ENCODE measurements around the gene TMA16.
"Not testable (repeated sequence)": the region's sequence is repeated elsewhere in the genome, so short reads cannot be mapped to it uniquely, and the experiment has no call there.

The TMA16 gene

DNA sequence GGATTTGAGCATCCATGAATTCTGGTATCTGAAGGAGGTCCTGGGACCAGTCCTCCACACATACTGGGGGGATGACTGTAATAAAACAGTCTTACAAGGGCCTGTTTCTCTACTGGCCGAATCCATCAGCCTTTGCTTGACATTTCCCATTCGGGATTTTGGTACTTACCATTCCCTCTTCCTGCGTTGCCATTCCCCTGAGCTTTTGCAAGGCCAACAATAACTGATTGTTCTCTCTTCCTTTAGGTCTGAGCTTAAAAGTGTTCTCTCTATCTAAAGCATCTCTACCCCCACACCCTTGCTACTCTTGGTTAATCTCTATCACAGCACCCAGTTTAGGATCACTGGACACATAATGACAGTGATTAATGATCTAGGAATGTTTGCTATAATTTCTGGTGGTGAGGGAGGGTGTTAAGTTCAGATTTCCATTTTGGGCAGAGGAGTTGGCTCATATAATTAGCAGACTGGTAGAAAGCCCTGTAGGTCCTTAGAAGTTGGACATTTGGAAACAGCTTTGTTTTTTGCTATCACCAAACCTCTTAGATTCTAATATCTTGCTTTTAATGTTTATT is 29.4 kb downstream of the TMA16 start:
- DNase-seq: no peak

- no peak for DNase-seq
Observed at GRCh38 chr4:163525982-163526381, 31.5 kb downstream of the TMA16 start.

DNA sequence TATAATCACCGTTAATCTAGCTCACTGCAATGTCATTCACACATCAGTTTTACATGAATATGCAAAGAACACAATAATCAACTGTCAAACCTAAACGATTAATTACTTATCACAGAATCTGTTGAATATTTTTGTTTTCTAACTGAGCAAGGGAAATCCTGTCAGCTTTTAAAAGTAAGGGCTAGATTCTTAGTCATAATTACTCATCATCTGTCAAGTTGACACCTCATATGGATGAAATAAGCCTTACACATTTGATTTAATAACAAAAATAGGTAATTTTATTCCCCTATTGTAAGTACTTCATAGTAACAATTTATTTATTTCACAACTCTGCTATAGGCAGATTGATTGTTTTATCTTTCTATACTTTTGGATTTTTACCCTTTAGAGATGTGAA is 32.7 kb downstream of the TMA16 start:
- no peak for DNase-seq

- no peak for DNase-seq
Observed at GRCh38 chr4:163528653-163529052, 34.2 kb downstream of the TMA16 start.

DNA sequence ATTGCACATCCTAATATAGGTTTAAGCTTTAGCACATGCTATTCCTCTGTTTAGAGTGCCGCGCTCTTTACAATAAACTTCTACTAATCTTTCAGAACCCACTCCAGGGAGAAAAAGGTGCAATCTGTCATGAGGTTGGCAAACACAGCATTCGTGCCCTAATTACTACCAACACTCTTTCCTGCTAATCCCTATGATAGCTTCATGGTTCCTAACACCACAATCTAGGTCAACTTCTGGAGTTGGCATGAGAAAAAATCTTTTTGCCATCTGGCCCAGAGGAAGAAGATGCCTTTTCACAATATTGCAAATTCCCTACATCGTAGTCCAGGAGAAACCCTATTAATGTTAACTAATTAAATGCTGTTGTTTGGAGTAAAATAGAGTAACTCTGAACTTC is 39.6 kb downstream of the TMA16 start:
- no peak for DNase-seq

DNA sequence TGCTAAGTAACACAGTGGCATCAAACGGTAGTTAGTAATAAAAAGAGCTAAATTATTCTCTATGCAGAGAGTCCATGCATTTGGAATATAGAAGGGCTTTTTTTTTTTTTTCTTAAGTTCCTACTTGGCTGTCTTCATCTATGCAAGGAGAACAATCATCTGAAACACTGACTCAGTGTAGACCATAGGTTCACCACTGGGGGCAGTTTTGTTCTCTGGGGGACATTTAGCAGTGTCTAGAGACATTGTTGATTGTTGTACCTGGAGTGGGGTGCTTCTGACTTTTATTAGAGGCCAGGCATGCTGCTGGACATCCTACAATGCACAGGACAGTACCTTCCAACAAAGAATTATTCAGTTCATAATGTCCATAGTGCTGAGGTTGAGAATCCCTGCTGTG is 41.2 kb downstream of the TMA16 start:
- DNase-seq: no peak

DNA sequence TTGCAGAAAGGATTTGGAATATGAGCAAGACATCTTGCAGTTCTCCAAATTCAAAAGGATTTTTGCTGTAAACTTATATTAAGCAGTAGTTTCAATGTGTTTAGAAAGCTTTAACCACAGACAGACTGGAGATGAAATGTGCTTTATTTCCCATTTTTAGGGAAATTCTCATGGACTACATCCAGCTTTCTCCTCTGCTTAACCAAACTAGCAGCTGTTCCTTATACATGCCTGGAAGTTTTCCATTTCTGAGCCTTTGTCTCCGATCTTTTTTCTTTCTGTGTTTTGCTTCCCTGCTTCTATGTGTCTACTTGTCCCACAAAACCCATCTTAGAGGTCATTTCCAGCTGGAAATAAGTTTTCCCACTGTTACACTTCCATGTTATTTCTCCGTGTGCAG is 41.6 kb downstream of the TMA16 start:
- DNase-seq: no peak

DNA sequence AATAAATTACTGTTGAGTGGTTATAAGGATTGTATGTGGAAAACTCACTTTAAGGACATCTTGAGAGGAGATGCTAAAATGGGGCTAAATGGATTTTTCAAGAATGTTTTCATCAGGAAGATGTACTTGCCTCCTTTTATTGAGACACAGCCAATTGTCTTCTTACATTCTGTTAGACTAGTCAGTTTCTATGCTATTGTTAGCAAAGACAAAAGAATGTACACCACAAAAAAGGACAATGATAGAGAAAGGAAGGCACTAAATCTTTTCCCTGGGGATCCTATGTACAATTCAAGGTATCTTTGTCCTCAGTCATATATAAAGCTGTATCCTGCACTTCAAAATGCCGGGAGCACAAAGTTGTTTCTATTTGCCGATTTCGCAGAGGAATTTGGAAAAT is 42.6 kb downstream of the TMA16 start:
- DNase-seq: no peak

DNA sequence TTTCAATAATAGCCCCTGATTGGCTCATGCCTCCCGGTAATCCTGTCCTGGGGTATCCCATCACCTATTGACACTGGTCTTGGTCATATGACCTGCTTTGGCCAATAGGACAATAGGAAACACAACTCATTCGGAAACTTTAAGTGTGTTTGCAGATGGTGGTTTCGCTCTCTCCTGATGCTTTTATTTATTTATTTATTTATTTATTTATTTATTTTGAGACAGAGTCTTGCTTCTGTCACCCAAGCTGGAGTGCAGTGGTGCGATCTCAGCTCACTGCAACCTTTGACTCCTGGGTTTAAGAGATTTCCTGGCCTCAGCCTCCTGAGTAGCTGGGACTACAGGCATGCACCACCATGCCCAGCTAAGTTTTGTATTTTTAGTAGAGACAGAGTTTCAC is 44.3 kb downstream of the TMA16 start:
- not testable (repeated sequence) for DNase-seq

DNA sequence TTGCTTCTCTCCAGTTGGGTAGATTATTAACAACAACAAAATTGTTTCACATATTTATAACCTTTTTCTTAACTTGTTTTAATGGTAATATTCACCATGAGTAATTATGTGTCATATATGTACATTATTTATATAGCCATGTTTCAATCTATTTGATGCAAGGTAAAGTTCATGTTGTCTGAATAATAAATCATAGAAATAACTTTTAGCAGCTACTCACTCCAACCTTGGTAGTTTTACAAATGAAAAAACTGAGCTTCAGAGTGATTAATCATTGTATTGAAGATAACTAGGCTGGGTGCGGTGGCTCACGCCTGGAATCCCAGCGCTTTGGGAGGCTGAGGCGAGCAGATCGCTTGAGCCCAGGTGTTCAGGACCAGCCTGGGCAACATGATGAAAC is 46.0 kb downstream of the TMA16 start:
- no peak for DNase-seq

DNA sequence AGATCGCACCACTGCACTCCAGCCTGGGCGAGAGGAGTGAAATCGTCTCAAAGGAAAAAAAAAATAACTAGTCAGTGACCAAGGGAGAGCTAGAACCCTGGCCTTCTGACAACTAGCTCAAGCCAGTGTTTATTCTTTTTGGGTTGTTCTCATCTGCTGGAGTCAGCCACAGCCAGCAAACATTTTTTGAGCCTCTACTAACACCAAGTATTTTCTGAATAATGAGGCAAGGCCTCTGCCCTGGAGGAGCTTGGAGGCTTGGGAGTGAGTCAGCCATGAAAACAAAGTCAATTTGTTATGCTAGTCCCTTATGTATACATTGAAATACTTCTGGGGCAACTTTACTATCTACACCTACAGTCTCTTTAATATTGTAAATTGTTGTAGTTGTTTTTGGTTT is 46.5 kb downstream of the TMA16 start:
- DNase-seq: no peak

- peak; percentile 9 for DNase-seq
Observed at GRCh38 chr4:163542275-163542674, 47.8 kb downstream of the TMA16 start.

GRCh38 chr4:163544407-163545038 is 50.0 kb downstream of the TMA16 start:
- peak; percentile 20 for DNase-seq

GRCh38 chr4:163548481-163549243 is 54.2 kb downstream of the TMA16 start:
- no peak for DNase-seq

- no peak for DNase-seq
Observed at GRCh38 chr4:163550869-163551267, 56.4 kb downstream of the TMA16 start.

DNA sequence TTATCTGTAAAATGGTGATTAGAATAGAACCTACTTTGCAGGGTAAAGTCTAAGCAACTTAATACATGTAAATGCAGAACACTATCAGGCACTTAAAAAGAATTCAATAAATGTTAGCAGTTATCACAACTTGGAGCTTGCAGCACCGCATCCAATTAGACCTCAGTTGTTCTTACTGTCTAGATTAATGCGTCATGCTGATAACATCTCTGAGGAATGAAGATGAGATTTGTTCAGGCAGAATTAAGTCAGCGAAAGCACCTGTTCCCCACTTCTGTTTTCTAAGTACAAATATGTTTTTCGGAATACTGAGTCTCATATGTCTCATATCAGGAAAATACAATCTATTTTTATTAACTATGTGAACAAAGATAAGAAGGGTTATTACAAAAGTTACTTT is 58.7 kb downstream of the TMA16 start:
- DNase-seq: no peak

DNA sequence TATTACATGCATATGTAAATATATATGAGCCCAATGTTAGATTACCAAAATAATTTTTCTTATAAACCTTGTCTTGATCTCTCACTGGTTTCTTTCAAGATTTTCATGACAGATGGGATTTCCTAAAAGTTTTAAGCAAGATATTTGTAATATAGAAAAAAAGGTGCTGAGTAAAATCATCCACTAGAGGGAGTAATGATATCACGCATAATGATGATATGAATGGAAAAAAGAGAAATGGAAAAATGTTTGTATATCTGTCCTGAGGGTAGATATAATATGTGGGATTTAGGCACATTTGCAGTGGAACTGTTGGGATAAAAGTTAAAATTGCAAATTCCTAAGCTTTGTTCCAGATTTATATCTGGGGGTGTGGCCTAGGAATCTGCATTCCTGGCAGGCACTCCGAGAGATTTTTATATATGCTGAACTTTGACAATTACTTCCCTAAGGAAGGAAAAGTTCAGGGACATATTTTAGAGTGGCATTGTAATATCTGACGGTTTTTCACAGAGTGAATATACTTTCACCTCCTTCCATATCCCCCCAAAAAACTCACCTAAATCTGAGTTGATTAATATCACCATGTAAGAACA is 60.5 kb downstream of the TMA16 start:
- DNase-seq: no peak

- DNase-seq: no peak
Observed at GRCh38 chr4:163556177-163556576, 61.7 kb downstream of the TMA16 start.

DNA sequence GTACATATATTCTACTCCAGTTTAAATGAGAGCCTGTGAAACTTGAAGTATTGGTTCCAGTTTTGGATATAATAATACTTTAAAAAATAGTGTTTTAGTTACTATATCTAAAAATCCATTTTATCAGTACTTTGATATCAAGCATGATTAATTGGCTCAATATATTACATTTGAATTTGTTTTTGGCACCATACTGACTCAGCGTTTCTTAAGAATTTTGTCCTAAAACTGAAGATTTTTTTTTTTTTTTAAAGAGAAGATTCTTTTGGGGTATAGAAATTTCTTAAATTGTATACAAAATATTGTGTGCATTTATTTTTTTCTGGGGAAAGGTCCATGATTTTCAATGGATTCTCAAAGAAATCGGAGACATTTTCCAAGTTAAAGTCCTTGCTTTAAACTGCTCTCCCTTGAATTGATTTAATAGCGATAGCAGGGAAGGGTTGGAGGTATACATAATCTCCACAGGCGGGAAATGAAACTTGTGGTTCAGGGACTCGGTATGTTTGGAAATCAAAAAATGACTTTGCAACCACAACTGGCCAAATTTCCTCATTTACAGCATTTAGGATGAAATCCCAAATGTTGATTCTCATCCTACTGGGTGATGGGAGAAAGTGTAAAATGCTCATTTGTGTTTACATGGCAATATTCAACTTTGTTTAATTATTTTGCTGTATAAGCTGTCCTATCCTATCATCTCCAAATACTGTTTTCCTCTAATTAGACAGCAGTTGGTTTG is 62.3 kb downstream of the TMA16 start:
- DNase-seq: no peak

DNA sequence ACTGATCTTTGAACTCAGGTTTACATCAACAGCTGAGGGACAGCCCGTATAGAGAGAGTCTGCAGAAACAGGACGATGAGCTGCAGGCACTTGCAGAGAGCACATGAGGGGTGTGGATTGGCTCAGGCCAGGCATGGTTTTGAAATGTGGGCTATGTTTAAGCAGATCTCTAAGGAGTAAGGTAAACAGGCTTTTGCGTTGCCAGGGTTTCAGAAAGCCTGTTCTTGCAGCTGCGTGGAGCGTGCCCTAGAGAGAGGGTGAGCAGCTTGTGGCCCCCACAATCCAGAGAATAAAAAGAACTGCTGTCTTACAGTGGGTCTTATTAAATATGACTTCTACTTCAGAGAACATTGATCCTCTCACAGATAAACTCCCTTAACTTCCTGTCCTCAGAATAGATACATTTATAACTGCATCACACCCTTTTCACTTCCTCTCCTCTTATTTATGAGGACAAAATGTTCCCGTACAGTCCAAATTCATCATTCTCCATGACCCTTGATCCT is 64.1 kb downstream of the TMA16 start:
- no peak for DNase-seq

DNA sequence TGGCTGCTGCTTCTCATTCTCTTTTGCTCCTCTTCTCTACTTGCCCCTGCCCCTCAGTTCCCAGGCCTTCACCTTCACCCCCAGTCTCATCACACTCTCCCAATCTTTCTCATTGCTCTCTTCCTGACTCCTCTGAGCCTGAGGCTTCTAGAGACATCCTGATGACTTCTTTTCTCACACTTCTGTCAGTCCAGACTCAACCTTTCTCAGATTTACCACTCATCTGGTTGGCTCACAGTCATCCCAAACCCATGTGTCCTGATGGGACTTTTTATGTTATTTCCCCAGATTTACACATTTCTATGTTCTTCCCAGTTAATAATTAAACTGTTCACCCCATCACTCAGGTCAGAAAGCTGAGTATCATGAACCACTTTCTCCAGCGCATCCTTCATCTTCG is 68.0 kb downstream of the TMA16 start:
- no peak for DNase-seq

GRCh38 chr4:163563592-163563991 is 69.1 kb downstream of the TMA16 start:
- no peak for DNase-seq

DNA sequence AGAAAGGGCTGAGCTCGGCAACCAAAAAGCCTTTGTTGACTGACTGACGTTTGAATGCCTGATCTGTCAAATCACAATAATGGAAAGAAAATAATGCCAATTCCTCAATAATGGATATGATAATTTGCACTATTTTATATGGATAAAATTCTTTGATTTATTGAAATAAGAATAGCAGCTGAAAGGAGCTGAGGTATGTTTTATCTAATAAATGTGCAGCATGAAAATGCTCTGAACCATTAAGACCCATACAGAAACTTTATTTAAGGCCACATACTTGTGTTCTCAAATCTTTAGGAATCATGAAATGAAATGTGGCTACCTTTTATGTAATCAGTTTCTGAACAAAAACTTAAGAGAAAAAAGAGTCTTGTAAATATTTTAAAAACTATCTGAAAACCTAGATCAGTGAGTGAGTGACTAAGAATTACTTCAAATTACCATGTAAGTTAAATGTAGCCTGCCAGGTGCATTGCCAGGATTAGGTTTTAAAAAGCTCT is 69.8 kb downstream of the TMA16 start:
- no peak for DNase-seq

Measured in 8988T (cell line).